Activated naive CD4-positive, alpha-beta T cell treated with Interleukin-2 at 50 U/mL for 16 hours (primary cell): ENCODE measurements around the gene CAPNS1.

Experiments used
- DNase-seq: peaks from one replicate; pipeline ENCODE4 v3.0.0-alpha.2; 2020

Gene CAPNS1

DNA sequence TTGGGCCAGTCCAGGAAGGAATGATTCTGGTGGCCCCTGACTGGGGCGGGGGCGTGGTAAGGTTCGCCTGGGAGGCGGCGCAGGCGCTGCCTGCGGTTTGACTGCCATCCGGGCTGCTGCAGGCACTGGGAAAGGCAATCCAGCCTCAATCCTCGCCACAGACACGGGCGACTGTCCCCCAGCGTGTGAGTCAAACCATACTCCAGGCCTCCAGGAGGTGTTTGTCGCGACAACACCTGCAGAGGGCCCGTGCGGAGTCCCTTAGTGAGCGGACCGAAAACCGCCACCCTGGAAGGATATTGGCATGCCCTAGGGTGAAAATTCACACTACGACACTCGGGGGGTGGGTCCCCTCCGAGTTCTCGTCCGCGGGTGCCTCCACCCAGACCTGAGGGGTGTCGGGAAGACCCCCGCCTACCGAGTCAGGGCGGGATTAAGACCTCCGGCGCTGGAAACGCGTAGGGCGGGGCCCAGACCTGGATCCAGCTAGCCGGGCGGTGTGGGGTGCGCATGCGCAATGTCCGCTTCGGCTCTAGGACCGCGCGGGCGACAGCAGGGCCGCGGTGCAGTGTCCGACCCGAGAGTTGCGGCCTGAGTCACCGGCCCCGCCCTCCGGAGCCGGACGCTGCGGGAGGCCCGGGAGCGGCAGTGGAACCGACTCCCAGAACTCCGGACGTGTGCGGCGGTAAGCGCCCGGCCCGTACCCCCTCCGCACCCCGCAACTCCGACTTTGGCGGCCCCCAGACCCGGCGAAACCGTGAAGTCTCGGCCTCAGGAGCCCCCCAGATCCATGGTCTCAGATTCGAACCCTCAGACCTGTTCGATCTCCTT lies at the start of gene CAPNS1:
Gene CAPNS1 (plus strand): TSS at position 594 of the 831 bp plus-strand sequence. CDS start 946 bp downstream, outside the sequence.
- DNase-seq, result peak; percentile 91

DNA sequence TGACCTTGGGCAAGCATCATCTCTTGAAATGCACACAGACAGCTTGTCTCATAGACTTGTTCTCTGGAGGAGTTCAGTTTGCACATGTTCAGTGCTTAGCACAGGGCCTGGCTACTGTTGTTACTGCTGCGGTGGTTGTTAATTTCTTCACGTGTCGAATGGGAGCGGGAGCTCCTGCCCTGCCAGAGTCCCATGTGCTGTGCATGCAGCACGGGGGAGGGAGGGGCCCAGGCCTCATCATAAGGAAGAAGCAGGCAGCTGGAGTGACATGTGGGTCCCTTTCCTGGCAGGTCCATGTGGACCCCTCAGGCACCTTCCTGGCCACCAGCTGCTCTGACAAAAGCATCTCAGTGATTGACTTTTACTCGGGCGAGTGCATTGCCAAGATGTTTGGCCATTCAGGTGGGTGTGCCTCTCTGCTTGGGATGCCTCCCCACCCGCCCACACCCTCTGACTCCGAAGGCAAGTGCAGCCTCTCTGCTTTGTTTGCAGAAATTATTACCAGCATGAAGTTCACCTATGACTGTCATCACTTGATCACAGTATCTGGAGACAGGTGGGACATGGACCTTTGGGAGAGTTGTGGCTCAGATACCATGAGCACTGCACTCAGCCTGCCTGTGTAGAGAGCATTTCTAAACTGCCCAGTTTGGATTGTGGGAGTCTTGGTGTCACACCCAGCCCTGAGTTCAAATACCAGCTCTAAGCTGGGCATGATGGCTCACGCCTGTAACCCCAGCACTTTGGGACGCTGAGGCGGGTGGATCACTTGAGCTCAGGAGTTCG lies 48.8 kb upstream of the CAPNS1 start:
- DNase-seq, result no peak

DNA sequence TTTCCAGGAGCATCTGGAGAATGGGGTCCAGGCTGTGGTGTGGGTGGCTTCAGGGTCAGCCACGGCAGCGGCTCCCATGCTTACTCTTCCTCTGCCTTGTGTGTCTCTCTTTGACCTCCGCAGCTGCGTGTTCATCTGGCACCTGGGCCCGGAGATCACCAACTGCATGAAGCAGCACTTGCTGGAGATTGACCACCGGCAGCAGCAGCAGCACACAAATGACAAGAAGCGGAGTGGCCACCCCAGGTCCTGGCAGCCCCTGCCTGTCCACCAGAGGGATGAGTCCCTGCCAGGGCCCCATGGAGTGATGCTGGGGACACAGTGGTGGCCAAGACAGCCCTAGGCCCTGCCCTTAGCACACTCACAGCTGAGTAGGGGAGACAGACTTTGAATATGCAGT lies 47.3 kb upstream of the CAPNS1 start:
- DNase-seq, result no peak

DNA sequence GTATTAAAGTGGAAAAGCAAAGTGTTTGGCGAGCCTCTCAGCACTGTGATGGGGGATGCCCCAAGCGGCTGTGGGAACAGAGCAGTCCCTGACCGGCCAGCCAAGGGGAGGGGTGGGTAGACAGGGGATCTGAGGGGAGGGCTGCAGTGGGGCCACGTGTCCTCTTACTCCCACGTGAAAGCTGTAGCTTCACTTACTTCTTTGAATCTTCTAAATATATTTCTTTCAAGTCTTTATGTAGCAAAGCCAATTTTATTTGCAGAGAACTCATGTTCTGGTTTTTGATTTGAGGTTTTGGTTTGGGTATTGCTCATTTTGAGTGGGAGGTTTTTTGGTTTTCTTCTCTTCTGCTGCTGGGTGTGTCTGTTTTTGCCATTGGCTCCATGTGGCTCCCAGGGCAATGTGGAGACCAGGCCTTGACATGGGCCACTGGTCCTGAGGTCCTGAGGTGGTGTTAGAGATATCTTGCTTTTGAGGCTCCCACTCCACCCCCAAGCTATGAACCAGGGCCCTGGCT lies 46.7 kb upstream of the CAPNS1 start:
- no peak for DNase-seq

DNA sequence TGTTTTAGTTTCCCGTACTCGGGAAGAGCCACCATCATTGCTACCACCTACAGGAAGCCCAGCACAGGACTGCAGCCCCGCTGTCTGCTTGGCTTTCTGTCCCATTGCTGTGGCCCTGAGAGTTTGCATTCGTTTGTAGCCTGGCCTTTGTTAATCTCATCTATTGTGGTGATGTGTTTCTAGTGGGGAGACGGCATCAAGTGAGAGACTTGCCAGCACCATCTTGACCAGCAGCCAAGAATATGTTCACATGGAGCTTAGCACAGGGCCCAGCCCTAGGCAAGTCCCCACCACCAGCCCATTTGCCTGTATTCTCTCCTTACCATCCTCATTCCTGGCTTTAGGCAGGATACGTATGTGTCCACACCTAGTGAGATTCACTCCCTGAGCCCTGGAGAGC lies 46.2 kb upstream of the CAPNS1 start:
- no peak for DNase-seq

DNA sequence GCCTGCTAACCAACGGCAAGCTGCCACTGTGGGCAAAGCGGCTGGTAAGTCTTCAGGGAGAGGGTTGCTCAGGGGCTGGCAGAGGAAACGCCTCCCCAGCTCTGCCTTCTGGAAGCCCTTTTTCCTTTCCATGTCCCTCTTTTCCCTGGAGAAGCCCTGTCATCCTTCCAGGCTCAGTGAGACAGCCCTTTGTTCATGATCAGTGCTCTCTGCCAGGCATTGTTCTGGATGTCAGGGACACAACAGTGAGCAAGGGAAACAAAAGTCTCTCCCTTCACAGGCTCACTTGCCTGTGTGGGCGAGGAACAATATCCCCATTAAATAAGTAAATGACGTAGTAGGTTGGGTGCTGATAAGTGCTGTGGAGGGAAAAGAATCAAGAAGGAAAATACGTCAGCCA lies 42.8 kb upstream of the CAPNS1 start:
- DNase-seq, result no peak

DNA sequence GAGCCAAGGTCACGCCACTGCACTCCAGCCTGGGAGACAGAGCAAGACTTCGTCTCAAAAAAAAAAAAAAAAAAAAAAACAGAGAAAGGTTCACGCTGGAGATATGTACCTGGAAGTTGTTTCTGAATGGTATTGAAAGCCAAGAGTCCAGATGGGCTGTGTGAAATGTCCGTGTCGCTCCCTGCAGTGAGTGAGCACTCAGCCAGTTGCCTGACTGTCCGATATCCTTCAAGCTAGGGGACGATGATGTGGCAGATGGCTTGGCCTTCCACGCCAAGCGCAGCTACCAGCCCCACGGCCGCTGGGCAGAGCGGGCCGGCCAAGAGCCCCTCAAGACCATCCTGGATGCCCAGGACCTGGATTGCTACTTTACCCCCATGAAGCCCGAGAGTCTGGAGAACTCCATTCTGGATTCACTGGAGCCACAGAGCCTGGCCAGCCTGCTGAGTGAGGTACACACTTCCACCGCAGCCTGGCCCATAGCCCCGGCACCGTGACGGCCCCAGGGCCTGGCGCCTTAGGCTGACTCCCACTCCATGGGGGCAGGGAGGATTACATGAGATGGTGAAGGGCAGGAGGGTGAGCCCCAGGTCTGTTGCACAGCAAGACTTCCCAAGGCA lies 40.6 kb upstream of the CAPNS1 start:
- DNase-seq, result no peak

DNA sequence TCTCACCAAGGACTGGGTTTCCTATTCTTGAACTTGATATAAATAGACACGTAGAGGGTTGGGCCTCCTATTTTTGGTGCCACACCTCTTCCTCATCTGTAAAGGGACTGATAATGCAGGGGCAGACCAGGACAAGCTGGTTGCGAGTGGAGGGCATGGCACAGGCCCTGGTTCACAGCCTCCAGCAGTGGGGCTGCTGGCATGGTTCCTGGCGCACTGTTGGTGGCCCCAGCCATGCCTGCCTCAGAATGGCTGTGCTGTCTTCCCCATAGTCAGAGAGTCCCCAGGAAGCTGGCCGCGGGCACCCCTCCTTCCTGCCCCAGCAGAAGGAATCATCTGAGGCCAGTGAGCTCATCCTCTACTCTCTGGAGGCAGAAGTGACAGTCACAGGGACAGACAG lies 39.4 kb upstream of the CAPNS1 start:
- no peak for DNase-seq

DNA sequence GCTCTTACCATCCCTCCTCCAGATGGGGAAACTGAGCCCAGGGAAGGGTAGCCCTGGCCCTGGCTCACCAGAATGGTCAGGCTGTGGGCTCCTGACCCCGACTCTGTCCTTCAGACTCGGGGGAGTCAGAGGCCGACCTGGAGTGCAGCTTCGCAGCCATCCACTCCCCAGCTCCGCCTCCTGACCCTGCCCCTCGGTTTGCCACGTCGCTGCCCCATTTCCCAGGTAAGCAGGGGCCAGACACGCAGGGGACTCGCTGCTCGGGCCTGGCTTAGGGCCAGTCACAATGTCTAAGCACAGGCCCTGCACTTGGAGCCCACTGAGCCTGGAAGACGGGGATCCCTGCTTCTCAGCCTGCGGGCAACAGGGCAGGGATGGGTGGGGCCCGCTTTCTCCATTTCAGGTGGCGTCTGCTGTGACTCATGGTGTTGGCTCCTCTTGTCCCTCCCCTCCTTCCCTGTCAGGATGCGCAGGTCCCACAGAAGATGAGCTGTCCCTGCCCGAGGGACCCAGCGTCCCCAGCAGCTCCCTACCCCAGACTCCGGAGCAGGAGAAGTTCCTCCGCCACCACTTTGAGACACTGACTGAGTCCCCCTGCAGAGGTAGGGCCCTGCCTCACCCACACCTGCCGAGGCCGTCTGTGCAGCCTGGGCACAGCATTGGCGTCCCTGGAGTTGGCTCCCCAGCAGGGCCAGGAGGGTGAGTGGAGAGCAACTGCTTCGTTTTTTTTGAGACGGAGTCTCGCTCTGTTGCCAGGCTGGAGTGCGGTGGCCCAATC lies 38.1 kb upstream of the CAPNS1 start:
- no peak for DNase-seq

DNA sequence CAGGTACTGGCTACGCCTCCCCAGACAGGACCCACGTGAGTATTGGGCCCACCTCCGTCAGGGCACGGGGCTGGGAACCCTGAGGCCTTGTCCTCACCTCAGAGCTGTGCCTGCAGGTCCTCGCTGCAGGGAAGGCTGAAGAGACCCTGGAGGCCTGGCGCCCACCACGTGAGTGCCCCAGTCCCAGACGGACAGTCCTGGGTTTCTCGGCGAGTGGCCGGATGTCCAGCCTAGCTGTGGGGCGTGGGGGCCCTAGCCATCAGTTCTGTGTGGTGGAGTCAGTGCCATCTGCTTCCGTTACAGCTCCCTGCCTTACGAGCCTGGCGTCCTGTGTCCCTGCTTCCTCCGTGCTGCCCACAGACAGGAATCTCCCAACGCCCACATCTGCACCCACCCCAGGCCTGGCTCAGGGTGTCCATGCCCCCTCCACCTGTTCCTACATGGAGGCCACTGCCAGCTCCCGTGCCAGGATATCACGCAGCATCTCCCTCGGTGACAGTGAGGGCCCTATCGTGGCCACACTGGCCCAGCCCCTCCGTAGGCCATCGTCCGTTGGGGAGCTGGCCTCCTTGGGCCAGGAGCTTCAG lies 36.7 kb upstream of the CAPNS1 start:
- DNase-seq, result no peak

DNA sequence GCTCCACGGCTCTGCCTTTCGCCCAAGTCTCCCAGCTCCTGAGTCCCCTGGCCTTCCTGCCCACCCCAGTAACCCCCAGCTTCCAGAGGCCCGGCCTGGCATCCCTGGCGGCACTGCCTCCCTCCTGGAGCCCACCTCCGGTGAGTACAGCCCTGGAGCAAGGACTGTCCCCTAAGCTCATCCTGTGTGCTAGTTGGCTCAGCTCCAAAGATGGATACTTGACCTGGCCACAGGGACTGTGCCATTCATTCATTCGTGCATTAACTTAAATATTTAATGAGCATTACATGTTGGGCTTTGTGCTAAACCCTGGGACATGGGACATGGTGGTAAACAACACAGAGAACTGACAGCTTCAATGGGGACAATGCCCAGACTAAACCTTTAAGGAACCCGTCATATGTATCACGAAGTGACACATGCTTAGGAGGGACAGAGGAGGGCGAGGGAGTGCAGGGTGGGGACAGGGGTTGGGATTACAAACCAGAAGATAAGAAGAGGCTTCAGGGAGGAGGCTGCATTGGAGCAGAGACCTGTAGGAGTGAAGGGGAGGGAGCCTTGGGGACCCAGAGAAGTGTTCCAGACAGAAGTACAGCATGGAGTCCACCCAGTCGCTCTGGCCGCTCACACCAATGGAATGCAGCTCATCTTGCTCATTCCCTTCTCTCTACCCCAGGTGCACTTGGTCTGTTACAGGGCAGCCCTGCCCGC lies 35.9 kb upstream of the CAPNS1 start:
- no peak for DNase-seq

DNA sequence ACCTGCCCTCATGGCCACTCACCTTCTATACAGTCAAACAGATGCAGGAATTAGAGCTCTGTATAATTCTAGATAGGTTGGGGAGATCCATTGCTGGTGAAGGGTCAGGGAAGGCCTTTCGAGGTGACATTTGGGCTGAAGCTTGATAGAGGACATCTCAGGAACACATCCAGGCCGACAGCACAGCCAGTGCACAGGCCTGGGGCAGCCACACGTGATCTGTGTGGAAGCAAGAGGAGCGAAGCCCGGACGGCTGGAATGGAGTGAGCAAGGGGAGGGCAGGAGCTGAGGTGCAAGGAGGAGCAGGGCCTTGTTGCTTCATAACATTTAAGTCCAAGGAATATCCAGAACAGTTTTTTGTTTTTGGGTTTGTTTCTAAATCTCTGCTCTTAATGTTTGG lies 33.4 kb upstream of the CAPNS1 start:
- DNase-seq, result no peak

DNA sequence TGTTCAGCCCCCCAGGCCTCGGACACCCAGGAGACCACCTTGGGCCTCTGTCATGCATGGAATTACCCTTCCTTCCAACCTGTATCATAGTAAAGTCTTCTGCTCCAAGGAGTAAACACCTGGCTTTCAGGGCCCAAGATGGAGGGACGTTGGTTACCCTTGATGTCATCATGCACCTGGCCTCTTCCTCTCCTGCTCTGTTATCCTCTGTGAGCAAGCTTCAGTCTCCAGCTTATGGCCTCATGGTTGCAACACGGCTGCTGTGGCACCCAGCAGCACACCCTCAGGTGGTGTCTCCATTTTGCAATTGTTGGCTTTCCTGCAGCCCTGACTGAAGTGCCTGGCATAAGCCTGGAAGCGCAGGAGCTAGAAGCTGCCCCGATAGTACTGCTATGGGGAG lies 32.9 kb upstream of the CAPNS1 start:
- no peak for DNase-seq

DNA sequence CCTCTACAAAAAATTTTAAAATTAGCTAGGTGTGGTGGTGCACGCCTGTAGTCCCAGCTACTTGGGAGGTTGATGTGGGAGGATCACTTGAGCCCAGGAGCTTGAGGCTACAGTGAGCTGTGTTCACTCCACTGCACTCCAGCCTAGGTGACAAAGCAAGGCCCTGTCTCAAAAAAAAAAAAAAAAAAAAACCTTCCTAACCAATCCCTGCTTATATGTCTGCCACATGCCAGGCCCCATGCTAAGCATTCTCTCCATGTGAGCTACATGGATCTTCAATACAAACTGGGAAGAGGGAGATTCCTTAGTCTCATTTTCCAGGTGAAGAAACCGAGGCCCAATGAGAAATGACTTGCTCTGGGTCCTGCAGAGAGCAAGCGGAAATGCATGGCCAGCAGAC lies 31.2 kb upstream of the CAPNS1 start:
- DNase-seq, result no peak

DNA sequence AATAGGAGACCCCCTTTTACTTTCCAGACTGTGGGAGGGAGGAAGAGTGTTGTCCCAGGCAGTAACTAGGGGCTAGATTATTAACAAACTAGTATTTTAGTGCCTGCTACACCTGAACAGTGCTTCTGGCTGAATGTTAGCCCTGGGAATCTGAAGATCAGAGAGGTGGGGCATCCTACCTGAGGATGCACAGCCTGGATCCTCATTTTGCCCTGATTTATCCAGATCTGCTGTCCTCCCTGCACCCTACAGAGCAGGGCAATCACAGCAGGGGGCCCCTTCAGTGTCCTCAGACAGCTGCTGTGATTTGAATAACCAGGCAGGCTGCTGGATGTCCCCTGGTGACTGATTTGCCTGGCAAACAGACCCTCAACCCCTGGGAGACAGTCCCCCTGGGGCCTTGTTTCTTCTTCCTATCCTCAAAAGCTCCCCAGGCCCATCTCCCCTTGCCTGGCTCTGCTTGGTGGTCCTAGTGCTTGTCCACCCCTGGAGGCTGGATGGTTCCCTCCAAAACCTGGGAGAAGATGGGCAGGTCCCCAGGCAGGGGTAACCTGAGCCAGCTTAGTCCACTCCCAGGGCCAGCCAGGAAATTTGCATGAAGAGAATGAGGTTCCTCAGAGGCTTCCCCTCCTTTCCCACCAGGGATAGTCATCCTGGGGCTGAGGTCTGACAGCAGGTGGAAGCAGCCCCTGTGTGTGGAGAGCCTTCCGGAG lies 29.2 kb upstream of the CAPNS1 start, which contains the start of gene OVOL3:
Gene OVOL3 (plus strand): TSS at position 657 of the 713 bp plus-strand sequence. CDS start 60 bp downstream, outside the sequence.
- no peak for DNase-seq

DNA sequence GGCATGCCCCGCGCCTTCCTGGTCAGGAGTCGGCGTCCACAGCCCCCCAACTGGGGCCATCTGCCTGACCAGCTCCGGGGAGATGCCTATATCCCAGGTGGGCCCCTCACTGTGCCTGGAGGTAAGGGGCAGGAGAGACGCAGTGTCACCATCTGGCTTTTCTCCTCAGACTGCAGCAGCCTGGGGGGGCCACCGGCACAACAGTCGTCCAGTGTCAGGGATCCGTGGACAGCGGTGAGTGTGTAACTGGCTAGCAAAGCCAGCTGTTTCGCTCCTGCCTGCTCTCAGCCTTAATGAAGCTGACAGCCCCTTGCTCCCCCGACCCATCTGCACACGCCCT lies 28.7 kb upstream of the CAPNS1 start:
- no peak for DNase-seq

DNA sequence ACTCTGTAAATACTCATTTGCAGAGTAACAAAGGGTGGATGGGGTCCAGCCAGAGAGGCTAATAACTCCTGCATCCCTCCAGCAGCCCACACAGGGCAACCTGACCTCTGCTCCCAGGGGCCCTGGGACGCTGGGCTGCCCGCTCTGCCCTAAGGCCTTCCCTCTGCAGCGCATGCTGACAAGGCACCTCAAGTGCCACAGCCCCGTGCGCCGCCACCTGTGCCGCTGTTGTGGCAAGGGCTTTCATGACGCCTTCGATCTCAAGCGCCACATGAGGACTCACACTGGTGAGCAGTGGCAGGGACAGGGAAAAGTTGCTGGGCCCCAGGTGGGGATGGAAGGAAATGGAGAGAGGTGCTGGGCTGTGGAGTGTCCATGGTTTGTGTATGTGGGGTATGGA lies 27.2 kb upstream of the CAPNS1 start:
- no peak for DNase-seq

DNA sequence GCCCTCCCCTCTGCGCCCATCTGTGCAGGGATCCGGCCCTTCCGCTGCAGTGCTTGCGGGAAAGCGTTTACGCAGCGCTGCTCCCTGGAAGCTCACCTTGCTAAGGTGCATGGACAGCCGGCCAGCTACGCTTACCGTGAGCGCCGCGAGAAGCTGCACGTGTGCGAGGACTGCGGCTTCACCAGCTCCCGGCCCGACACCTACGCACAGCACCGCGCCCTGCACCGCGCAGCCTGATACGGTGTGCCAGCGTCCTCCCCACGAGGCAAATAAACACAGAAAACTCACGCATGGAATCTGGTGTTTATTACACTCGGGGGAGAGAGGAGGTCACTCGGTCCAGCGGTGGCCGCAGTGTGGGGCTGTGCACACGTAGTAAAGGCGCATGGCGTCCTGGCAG lies 26.4 kb upstream of the CAPNS1 start:
- no peak for DNase-seq

DNA sequence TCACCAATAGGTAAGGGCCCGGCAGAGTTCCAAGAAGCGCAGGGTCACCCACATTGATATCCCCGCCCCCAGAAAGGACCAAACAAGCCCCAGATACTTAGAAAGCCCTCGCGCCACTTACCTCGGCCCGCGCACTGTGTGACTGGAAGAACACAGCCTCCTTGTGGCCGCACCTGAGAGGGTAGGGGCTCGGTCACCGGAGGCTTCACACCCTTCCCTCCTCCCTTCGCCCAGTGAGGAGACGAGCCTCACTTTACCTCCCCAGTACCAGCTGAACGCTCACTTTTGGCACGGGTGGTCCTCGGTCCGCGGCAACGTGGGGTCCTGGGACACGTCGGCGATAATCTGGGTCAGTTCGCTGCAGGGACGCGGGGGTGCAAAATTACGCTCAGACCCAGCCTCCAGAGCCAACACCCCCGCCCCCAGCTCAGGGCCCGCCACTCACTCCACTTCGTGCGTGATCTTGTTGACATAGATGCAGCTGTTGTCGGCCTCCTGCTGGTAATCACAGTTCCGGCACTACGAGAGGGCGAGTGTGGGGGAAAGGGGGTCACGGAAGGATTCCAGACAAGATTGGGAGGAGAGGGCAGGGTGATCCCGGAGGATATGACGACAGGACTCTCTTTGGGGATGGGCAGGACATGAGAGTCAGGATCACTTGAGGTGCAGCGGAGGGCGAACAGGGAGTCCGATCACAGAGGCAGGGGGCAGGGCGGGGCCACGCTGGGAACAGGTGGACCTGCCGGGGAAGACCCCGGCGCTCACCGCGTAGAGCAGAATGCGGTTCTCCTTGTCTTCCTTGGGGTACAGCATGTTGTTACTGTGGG lies 25.8 kb upstream of the CAPNS1 start:
- DNase-seq, result peak; percentile 23
